Measurements from ENCODE around the gene ZFYVE28.

GRCh38 chr4:2387829-2388228, 30.6 kb downstream of the ZFYVE28 start:
- TF ChIP-seq EZH2phosphoT487 (IDR thresholded peaks at IDR 0.05; ENCODE audit: insufficient read depth, low read depth) (no peak), EZH2 (IDR thresholded peaks at IDR 0.05; ENCODE audit: insufficient read depth, poor library complexity, severe bottlenecking) (no peak)
